Measurements from ENCODE around the gene ZDHHC24. TPM values are rescaled to one million over a fixed set of nuclear protein-coding genes. Genes with fewer than 3 reads are reported as not detected.

ZDHHC24 gene
- total RNA-seq, 1 donor from 2014 or later: 13.5 TPM

DNA sequence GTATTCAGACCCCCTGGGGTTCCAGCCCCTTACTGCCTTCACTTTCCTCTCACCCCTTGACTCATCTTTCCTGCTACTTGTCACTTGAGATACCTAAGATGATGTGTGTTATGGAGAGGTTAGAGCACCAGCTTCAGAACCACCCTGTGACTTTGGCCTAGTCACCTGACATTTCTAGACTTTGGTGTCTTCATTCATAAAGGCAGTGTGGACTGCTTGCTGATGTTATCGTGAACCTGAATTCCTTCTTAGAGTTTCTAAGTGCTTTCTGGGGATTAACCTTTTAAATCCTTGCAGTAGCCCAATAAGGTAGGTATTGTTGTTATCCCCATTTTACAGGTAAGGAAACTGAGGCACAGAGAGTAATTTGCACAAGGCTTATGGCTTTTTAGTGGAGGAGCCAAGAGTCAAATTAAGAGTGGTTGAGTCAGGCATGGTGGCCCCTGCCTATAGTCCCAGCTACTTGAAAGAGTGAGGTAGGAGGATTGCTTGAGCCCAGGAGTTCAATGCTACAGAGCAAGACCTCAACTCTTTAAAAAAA, 40.5 kb downstream of the ZDHHC24 start:
- Histone ChIP-seq H3K27me3 (ENCODE audit: insufficient read depth, low read length) (no peaks in the 10 kb centered on the region), H4K20me1 (ENCODE audit: insufficient read depth, low read length) (no peaks in the 10 kb centered on the region), H2AFZ (ENCODE audit: low read depth, low read length) (no peak overlapping the region), H3K4me1 (ENCODE audit: insufficient read depth, low read length) (no peaks in the 10 kb centered on the region), H3K27ac (ENCODE audit: low read depth, low read length) (no peak overlapping the region), H3K9ac (ENCODE audit: low read length) (no peak overlapping the region), H3K4me3 (ENCODE audit: insufficient read depth, low read depth, low read length) (no peak overlapping the region), H3K79me2 (ENCODE audit: insufficient read depth, low read length) (no peaks in the 10 kb centered on the region), H3K36me3 (ENCODE audit: insufficient read depth, low read length) (peaks cover 3% of the 10 kb centered on the region), H3K4me2 (ENCODE audit: low read length) (no peak overlapping the region), H3K9me3 (ENCODE audit: insufficient read depth, low read depth, low read length) (no peaks in the 10 kb centered on the region)
- Mint-ChIP-seq H3K4me3 (ENCODE audit: unreplicated experiment) (no peak overlapping the region), H3K36me3 (ENCODE audit: low read depth, unreplicated experiment) (peaks cover 14% of the 10 kb centered on the region), H3K27ac (ENCODE audit: unreplicated experiment) (no peak overlapping the region), H3K4me1 (ENCODE audit: low read depth, unreplicated experiment) (no peaks in the 10 kb centered on the region), H3K27me3 (ENCODE audit: low read depth, unreplicated experiment) (no peaks in the 10 kb centered on the region), H3K9me3 (ENCODE audit: unreplicated experiment) (no peaks in the 10 kb centered on the region)
- no peak for DNase-seq (ENCODE audit: low read depth)
- TF ChIP-seq EZH2 (IDR thresholded peaks at IDR 0.05; ENCODE audit: insufficient read depth, low read length): no peak
- TF ChIP-seq, protein P1, sequence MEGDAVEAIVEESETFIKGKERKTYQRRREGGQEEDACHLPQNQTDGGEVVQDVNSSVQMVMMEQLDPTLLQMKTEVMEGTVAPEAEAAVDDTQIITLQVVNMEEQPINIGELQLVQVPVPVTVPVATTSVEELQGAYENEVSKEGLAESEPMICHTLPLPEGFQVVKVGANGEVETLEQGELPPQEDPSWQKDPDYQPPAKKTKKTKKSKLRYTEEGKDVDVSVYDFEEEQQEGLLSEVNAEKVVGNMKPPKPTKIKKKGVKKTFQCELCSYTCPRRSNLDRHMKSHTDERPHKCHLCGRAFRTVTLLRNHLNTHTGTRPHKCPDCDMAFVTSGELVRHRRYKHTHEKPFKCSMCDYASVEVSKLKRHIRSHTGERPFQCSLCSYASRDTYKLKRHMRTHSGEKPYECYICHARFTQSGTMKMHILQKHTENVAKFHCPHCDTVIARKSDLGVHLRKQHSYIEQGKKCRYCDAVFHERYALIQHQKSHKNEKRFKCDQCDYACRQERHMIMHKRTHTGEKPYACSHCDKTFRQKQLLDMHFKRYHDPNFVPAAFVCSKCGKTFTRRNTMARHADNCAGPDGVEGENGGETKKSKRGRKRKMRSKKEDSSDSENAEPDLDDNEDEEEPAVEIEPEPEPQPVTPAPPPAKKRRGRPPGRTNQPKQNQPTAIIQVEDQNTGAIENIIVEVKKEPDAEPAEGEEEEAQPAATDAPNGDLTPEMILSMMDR (IDR thresholded peaks at IDR 0.05; ENCODE audit: insufficient read depth, low read depth, low read length): no peak
- no peak for FAIRE-seq

DNA sequence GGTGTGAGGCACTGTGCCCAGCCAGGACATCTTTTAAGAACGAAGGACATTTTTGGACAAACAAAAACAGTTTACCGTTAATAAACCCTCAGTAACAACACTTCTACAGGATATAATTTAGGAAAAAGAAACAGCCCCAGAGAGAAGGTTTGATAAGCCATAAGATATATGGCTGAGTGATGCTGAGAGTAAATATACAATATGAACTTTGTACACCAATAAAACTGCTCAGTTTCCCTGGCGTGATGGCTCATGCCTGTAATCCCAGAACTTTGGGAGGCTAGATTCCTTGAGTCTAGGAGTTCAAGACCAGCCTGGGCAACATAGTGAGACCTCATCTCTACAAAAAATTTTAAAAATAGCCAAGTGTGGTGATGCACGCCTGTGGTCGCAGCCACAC, 47.3 kb downstream of the ZDHHC24 start:
- H3K9me3 Mint-ChIP-seq (ENCODE audit: unreplicated experiment): no peaks in the 10 kb centered on the region
- no peak overlapping the region for H3K4me2 ChIP-seq (ENCODE audit: low read length)
- DNase-seq (ENCODE audit: low read depth) (no peak), FAIRE-seq (no peak)
- no peaks in the 10 kb centered on the region for H3K27me3 ChIP-seq (ENCODE audit: insufficient read depth, low read length)
- peaks cover 6% of the 10 kb centered on the region for H3K36me3 ChIP-seq (ENCODE audit: insufficient read depth, low read length)
- no peak overlapping the region for H3K27ac ChIP-seq (ENCODE audit: low read depth, low read length)
- H3K27me3 Mint-ChIP-seq (ENCODE audit: low read depth, unreplicated experiment): no peaks in the 10 kb centered on the region
- no peak overlapping the region for H2AFZ ChIP-seq (ENCODE audit: low read depth, low read length)
- H3K27ac Mint-ChIP-seq (ENCODE audit: unreplicated experiment): no peak overlapping the region
- no peaks in the 10 kb centered on the region for H3K4me1 Mint-ChIP-seq (ENCODE audit: low read depth, unreplicated experiment)
- H3K4me3 Mint-ChIP-seq (ENCODE audit: unreplicated experiment): no peak overlapping the region
- TF ChIP-seq, protein P1 (IDR thresholded peaks at IDR 0.05; ENCODE audit: insufficient read depth, low read depth, low read length): no peak
- TF ChIP-seq EZH2 (IDR thresholded peaks at IDR 0.05; ENCODE audit: insufficient read depth, low read length): no peak
- H3K4me1 ChIP-seq (ENCODE audit: insufficient read depth, low read length): no peaks in the 10 kb centered on the region
- no peaks in the 10 kb centered on the region for H3K9me3 ChIP-seq (ENCODE audit: insufficient read depth, low read depth, low read length)
- H3K36me3 Mint-ChIP-seq (ENCODE audit: low read depth, unreplicated experiment): peaks cover 13% of the 10 kb centered on the region
- H3K4me3 ChIP-seq (ENCODE audit: insufficient read depth, low read depth, low read length): no peak overlapping the region
- no peak overlapping the region for H3K9ac ChIP-seq (ENCODE audit: low read length)
- H3K79me2 ChIP-seq (ENCODE audit: insufficient read depth, low read length): no peaks in the 10 kb centered on the region
- peaks cover 1% of the 10 kb centered on the region for H4K20me1 ChIP-seq (ENCODE audit: insufficient read depth, low read length)

DNA sequence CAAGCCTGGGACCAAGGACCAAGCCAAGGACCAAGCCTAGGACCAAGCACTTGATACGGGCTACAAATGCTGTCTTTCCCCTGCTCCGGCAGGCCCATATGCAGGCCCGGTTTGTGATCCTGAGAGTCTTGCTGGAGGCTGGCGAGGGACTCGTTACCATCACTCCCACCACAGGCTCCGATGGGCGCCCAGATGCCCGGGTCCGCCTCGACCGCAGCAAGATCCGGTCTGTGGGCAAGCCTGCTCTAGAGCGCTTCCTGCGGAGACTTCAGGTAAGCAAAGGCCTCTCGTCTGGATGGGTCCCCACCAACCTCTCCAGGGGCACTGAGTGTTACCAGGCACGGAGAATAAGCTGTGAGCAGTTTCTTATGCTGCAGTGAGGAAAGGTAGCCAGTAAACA, 48.6 kb downstream of the ZDHHC24 start:
- H3K9me3 Mint-ChIP-seq (ENCODE audit: unreplicated experiment): no peaks in the 10 kb centered on the region
- H3K27ac Mint-ChIP-seq (ENCODE audit: unreplicated experiment): no peak overlapping the region
- Histone ChIP-seq H3K9ac (ENCODE audit: low read length) (no peak overlapping the region), H2AFZ (ENCODE audit: low read depth, low read length) (no peak overlapping the region), H3K4me1 (ENCODE audit: insufficient read depth, low read length) (peaks cover 6% of the 10 kb centered on the region), H3K27ac (ENCODE audit: low read depth, low read length) (no peak overlapping the region), H4K20me1 (ENCODE audit: insufficient read depth, low read length) (peaks cover 6% of the 10 kb centered on the region), H3K79me2 (ENCODE audit: insufficient read depth, low read length) (no peaks in the 10 kb centered on the region), H3K4me2 (ENCODE audit: low read length) (no peak overlapping the region), H3K36me3 (ENCODE audit: insufficient read depth, low read length) (peaks cover 6% of the 10 kb centered on the region), H3K9me3 (ENCODE audit: insufficient read depth, low read depth, low read length) (no peaks in the 10 kb centered on the region), H3K27me3 (ENCODE audit: insufficient read depth, low read length) (no peaks in the 10 kb centered on the region), H3K4me3 (ENCODE audit: insufficient read depth, low read depth, low read length) (no peak overlapping the region)
- H3K4me1 Mint-ChIP-seq (ENCODE audit: low read depth, unreplicated experiment): no peaks in the 10 kb centered on the region
- peaks cover 18% of the 10 kb centered on the region for H3K36me3 Mint-ChIP-seq (ENCODE audit: low read depth, unreplicated experiment)
- TF ChIP-seq, protein P1 (IDR thresholded peaks at IDR 0.05; ENCODE audit: insufficient read depth, low read depth, low read length): no peak
- no peak for TF ChIP-seq EZH2 (IDR thresholded peaks at IDR 0.05; ENCODE audit: insufficient read depth, low read length)
- FAIRE-seq (no peak), DNase-seq (ENCODE audit: low read depth) (no peak)
- H3K4me3 Mint-ChIP-seq (ENCODE audit: unreplicated experiment): no peak overlapping the region
- H3K27me3 Mint-ChIP-seq (ENCODE audit: low read depth, unreplicated experiment): no peaks in the 10 kb centered on the region
